SHP77 (cell line): ENCODE measurements around the gene SFMBT2.
"Not testable (repeated sequence)": the region's sequence is repeated elsewhere in the genome, so short reads cannot be mapped to it uniquely, and the experiment has no call there.

Experiments
- DNase-seq, 2 experiments: peaks; one replicate each; lab custom pipeline; 2025; lab: John Stamatoyannopoulos, UW

Gene SFMBT2

DNA sequence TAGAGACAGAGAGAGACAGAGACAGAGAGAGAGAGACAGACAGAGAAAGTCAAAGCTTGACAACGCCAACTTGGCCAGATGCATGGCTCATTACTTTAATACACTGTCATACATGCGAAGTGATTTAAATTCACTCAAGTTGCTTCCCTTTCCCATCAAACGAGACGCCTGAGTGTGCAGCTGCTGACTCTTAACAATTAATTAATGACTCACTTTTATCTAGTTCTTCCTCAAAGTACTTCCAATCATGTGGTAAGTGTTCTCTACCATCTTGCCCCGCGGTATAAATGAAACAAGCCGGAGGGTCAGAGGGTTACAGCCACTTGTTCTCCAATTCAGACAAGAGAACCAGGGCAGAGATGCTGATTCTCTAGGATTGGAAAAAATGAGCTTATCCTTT is 90.8 kb downstream of the SFMBT2 start:
- no peak for DNase-seq

DNA sequence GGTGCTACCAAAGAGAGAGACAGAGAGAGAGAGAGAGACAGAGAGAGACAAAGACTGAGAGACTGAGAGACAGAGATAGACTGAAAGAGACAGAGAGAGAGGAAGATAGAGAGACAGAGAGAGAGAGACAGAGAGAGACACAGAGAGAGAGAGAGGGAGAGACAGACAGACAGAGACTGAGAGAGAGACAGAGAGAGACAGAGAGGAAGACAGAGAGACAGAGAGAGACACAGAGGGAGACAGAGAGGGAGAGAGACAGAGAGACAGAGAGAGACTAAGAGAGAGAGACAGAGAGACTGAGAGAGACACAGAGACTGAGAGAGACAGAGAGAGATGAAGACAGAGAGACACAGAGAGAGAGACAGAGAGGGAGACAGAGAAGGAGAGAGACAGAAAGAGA is 91.2 kb downstream of the SFMBT2 start:
- DNase-seq = no peak

DNA sequence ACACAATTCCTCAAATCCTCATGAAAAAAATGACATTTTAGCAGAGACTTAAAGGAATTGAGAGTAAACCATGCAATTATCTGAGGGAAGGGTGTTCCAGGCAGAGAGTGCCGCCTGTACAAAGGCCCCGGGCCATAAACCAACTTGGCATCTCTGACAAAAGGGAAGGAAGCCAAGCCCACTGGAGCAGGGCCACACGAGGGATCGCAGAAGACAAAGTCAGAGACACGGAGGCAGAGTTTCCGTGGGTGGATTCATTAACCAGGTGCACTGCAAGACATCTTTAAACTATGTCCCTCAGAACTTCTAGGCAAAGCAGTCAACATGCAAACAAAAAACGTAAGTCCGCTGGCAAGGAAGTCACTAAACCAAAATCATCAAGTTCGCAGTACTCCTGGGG is 92.0 kb downstream of the SFMBT2 start:
- no peak for DNase-seq

DNA sequence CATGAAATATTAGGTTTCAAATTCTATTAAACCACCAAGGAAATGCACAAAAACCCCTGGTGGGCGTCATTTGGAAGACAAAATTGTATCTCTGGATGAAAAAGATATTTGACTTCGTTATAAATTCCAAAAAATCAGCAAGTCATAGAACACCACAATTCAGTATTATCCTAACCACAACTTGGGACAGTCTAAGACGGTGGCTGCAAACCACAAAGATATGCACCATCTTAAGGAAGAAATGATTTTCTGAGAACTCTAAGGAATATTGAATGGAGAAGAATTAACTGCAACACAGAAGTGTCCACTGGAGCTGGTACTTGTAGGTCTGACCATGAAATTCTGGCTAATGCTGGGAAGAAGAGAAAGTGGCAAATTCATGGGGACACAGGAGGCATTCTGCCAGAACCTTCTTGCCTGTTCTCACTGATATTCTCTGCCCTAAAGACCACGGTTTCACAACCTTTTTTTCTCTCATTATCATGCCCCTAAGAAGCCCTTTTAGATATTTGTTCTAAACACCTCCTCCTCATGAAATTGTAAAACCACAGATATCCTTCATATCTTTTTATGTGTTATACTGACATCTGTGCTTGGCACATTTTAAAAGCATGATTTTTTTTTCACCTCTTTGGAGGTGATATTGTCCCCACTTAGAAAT is 92.9 kb downstream of the SFMBT2 start:
- DNase-seq = no peak

DNA sequence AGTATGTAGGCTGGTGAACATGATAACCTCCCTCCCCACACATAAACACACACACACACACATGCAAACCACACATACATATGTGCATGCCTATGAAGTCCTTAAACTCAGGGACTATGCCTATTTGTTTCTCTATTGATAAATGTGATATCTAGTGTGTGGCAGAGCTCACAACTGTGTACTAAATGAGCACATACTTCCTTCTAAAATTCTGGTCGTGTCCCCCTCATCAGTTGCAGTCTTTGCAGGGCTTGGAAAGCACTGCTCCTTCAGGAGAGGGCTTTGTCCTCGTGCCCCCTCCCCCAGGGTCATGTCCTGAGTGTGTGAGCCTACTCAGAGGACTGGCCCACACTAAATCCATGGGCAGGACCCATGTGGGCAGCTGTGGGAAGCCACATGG is 94.0 kb downstream of the SFMBT2 start:
- DNase-seq = no peak

DNA sequence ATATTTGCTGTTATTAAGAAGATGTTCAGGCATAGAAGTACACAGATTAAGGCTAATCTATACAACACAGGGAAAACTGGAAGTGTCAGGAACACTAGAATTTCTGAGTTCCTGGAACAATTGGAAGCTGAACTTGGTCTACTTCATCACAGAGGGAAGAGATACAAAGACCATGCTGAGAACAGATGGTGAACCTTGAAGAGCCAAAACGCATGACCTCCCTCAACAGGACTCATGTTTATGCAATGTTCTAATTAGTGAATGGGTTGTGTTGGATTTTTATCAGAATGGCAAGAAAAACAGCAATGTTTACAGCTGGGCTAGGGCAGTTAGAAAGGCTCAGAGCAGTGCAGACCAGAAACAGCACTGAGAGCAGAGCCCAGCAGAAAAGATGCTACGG is 94.9 kb downstream of the SFMBT2 start:
- DNase-seq = no peak

DNA sequence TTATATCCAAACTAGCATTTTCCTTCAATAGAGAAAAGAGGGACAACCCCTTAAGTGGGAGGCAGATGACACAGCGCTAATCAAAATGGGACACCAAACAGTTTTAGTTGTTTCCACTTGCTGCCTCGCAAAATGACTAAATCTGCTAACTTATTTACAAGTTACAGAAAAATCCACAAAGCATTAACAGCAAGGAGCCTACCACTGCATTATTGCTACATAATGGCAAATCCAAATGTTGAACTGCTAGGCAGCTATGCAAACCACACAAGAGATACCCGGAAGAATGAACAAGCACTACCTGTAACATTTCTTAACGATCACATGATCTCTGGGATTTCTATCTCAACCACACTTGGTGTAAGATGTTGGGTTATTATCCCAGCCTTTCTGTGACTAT is 96.7 kb downstream of the SFMBT2 start:
- DNase-seq = no peak

DNA sequence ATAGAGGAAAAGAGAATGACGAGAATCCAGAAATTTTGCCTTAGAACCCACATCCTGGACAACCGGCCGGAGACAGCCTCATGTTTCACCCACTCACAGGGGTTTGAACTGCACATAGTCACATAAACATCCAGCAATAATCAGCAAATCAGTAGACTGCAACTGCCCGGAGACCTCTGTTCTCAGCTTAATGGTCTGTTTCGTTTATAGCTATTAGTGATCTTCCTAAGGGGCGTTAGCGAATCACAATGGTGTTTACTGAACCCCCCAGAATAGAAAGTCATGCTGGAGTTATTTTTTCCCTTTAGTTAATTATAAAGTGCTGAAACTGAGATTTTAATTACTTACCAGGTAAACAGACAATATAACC is 98.4 kb downstream of the SFMBT2 start:
- no peak for DNase-seq

DNA sequence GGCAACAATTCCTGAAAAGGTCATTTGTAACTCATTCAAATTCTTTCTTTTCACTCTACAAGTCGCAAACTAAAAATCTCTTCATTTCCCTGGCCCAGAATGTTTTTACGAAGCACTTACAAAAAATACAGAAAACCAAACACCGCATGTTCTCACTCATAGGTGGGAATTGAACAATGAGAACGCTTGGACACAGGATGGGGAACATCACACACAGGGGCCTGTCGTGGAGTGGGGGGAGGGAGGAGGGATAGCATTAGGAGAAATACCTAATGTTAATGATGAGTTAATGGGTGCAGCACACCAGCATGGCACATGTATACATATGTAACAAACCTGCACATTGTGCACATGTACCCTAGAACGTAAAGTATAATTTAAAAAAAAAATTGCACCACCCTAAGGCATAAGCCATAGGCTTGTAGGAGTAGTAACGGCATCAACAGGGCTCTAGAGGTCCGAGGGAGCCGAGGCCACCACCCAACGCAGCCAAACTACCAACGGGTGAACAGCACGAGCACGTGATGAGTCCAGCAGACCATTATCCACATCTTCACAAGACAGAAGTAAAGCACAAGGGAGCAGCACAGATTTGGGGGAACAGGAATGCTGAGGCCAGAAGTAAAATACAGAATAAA is 98.9 kb downstream of the SFMBT2 start:
- not testable (repeated sequence) for DNase-seq

DNA sequence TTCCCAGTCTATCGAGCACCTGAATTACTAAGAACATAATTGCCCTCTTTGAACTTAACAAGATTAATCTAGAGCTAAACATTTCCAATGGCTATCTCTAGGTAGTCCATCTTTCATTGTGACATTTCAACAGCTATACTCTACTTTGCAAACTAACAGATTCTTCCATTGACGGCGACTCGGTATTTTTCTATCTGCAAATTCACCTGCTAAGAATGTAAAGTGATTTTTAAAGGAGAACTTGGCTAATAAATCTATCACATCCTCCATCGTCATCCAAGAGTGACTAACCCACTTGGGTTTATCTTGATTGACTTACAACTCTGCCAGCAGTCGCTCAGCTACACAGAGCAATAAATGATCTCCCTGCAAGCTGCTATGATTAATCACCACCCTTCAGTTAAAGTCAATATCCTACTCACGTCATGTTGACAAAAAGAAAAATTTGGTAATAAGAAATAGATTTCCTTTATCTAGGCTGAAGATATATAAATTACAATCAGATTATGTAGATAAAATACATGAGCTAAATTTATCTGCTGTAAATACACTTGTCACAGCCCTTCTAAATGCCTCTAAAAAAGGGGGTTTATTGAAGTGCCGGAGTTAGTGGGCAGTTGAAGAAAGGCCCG is 99.5 kb downstream of the SFMBT2 start:
- DNase-seq = peak; percentile 51 to 71

DNA sequence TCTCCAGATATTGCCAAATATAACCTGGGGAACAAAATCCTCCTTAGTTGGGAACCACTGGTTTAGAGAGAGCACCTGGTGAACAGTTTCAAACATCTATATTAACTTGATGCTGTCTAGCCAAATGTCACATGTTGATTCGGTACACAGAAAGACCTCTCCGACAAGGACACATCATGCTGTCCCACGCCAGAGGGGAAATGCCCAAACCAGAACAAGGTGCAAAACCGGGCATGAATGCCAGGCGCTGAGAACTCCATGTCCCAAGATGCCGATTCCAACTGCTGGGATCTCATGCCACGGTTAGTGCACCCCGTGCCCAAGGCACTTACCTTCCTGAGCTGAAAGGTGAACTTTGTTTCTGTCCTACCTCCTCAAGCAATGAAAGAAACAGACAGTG is 100.8 kb downstream of the SFMBT2 start:
- no peak for DNase-seq

DNA sequence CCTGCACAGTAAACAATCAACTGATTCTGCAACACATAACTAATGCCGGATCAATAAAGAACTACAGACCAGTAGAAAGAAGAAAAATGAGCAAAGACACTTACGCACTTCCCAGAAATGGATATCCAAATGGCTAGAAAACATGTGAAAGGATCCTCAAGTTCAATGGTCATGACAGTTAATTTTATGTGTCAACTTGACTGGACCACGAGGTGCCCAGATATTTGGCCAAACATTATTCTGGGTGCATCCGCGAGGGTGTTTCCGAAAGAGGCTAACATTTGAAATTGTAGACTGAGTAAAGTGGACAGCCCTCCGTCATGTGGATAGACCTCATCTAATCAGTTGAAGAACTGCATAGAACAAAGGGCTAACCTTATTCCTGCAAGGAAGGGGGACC is 102.0 kb downstream of the SFMBT2 start:
- no peak for DNase-seq

DNA sequence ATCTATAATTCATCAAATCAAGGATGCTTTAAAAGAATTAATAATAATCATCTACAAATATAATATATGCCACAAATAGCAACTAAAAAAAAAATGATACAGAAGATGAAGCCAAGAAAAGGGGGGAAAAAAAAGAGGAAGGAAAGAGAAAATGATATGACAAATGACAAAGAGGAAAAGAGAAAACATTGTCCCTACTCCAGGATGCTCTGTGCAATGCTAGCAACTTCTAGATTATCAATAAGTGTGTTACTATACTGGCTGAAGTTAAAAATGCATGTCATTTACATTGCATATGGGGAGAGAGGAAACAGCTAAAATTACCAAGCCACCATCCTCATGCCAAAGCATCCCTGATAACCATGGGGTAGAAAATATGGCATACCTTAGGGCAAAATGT is 104.2 kb downstream of the SFMBT2 start:
- no peak for DNase-seq

DNA sequence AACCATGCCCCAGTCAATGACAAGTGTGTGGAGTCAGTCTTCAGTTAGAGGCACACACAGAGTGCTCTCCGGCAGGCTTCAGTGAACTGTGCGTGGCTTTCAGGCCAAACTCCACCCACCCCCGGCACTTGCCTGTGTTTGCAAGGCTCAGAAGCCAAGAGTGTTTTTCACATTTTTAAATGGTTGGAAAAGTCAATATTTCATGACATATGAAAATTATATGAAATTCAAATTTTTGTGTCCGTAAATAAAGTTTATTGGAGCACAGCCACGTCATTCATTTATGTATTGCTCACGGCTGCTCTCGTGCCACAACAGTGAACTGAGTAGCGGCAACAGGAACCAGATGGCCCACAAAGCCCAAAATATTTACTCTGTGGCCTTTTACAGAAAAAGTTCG is 104.7 kb downstream of the SFMBT2 start:
- DNase-seq = peak; percentile 23 to 42

DNA sequence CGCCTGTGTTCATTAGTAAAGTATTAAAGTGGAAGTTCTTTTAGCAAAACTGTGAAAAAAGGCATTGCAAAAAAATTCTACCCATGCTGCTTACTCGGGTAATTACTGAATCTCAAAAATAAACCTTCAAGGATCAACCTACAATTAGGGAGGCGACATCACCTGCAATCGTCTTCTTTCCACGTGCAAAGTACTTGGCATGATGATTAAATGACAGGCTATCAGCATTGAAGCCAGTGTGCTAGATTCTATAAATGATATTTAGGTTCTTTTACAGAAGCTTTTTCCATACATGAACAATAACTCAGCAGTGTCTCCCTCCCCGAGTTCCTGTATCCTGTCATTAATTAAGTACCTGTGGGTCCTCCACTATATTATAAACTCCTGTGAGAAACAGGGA is 105.8 kb downstream of the SFMBT2 start:
- DNase-seq = no peak

DNA sequence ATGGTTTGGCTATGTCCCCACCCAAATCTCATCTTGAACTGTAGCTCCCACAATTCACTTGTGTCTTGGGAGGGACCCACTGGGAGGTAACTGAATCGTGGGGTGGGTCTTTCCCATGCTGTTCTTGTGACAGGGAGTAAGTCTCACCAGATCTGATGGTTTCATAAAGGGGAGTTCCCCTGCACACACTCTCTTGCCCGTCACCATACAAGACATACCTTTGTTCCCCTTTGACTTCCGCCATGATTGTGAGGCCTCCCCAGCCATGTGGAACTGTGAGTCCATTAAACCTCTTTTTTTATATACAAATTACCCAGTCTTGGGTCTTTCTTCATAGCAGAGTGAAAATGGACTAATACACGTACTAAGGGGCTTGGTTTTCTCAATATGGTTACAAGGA is 106.7 kb downstream of the SFMBT2 start:
- DNase-seq = no peak

DNA sequence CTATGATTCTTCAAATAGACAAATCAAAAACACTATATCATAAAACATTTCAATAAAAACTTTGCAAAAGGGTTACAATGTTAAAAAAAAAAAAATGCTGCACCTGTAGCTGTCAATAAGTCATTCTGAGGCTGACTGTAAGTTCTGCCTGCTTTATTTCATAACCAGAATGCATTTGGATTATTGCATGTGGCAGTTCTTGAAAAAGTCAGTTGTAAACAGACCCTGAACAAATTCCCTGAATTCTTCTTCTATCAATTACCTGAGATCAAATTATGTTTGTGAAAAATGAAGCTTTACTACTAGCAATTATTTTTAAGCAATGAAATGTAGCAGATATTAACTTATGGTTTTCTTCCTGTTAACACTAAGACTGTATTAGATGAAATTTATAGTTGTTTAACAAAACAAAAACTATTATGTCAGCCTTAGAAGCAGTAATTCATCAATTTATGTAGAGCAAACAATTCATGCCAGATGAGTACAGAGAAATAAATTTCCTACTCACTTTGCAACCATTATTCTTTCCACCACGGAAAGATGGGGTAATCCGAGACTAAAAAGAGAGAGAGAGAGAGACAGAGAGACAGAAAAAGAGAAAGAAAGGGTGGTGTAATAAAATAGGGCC is 107.8 kb downstream of the SFMBT2 start:
- DNase-seq = no peak

DNA sequence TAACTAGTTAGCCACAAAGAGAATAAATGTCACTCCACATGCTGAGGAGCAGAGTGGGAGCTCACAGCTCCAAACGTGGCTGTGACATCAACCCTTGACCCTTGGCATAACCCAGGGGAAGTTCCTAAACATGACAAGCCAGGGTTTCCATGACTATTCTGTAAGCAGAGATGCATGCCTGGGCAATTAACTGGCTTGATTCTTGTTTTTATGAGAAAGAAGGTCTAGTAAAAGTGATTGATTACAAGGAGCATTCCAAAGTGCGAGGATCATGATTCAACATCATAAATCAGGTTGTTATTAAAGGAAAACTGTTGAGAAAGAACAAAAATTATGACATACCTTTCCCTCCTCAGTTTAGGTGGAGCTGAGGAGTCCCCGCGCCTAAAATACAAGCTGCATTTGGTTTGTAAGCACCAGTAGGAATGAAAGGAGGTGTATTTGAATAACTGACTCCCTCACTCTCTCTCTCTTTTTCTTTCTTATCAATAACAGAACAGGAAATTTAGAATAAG is 108.4 kb downstream of the SFMBT2 start:
- DNase-seq = no peak

DNA sequence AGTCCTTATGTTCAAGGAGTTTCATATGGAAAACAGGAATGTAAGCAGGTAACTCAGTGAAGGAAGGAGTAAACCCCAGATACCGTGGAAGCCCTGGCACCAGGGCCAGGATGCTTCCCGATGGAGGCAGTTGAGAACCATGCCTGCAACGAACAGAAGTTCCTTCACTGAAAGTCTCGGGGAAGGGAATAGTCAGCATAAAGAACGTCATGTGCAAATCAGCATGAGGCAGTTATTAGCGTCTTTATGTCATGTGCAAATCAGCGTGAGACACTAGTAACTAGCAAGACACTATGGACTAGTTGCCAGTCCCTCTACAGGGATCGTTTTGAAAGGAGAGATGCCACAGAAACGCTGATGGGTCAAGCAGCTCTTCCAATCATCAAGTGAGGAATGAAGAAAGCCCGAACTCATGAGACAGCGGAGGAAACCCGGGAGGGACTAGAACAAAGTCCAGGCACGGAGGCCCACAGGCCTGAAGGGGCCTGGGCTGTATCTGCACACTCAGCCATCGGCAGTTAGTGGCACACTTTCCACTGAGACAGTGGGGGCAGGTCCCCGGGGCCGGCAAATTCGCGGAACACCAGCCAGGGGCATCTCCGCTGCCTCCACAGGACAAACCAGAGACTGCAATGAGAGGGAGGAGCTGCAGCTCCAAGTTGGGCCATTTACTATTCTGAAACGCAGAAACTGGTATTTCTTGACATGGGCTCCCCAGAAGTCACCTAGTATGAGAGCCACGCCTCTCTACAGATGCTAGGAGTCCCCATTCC is 109.6 kb downstream of the SFMBT2 start:
- no peak for DNase-seq

DNA sequence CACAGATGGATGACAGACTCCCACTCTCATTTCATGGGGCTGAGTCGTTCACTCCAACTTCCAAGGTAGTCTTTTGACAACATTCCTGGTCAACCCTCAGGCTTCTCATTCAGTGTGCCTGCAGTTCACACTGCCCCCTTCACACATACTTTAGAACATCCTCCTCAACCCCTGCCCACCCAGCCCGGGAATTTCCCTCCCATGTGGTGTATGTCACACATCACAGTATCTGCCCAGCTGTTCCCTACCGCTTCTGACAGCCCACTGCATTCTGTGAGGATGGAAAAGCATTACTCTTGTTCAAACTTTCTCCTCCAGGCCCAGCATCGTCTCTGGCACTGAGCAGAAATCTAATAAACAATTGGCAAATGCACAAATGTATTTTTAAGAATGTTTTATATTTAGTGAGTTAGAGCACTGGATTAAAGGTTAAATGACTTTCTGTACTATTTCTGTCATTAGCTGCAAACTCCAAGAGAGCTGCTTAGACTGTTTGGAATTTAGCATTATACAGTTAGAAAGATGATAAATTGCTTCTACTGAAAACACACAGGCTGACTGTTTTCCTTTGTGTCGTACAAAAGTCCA is 110.4 kb downstream of the SFMBT2 start:
- DNase-seq = no peak

DNA sequence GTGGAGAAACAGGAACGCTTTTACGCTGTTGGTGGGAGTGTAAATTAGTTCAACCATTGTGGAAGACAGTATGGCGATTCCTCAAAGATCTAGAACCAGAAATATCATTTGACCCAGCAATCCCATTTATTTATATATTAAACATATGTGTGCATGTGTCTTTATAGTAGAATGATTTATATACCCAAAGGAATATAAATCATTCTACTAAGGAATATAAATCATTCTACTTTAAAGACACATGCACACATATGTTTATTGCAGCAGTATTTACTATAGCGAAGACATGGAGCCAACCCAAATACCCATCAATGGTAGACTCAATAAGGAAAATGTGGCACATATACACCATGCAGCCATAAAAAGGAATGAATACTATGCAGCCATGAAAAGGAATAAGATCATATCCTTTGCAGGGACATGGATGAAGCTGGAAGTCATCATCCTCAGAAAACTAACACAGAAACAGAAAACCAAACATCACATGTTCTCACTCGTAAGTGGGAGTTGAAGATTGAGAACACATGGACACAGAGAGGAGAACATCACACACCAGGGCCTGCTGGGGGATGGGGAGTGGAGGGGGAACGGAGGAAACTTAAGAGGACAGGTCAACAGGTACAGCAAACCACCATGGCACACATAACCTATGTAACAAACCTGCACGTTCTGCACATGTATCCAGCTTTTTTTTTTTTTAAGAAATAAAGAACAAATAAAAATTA is 111.1 kb downstream of the SFMBT2 start:
- not testable (repeated sequence) for DNase-seq
